Activated T-cell treated with anti-CD3 and anti-CD28 coated beads, Interleukin-2, amount 50 U/mL, for 4 hours (primary cell): ENCODE measurements around the gene NPBWR2. TPM values are rescaled to one million over a fixed set of nuclear protein-coding genes. Genes with fewer than 3 reads are reported as not detected.

Experiments
- ATAC-seq, 2 donors: fragments of 200-7000 bp; cut with Tn5 transposase; one replicate each; pipeline ENCODE4 v1.10.0; 2021
- DNase-seq: peaks from one replicate; pipeline ENCODE4 v3.0.0-alpha.2; 2020
- H3K27me3 Mint-ChIP-seq: one replicate; pipeline ENCODE4 v1.8.0; 2021; ENCODE audit warnings: low read depth, mixed read lengths
- H3K36me3 Mint-ChIP-seq: one replicate; pipeline ENCODE4 v1.8.0; 2022; ENCODE audit warnings: mixed read lengths; ENCODE audit not compliant: insufficient read depth
- H3K4me1 Mint-ChIP-seq: one replicate; pipeline ENCODE4 v1.8.0; 2021; ENCODE audit warnings: low read depth, mixed read lengths
- H3K4me3 Mint-ChIP-seq: one replicate; pipeline ENCODE4 v1.8.0; 2021; ENCODE audit warnings: mild to moderate bottlenecking, moderate library complexity, mixed read lengths
- H3K9me3 Mint-ChIP-seq: one replicate; pipeline ENCODE4 v1.8.0; 2021; ENCODE audit warnings: mixed read lengths
- total RNA-seq, 3 donors: library from RNA; stranded (reverse); gene quantifications; one replicate each; pipeline ENCODE4 v1.2.1, GENCODE V29; 2021

NPBWR2 gene
- total RNA-seq, 3 donors from 2014 or later = not detected

GRCh38 chr20:64053841-64054661 is 53.3 kb downstream of the NPBWR2 start:
- no peak overlapping the region for H3K4me3 Mint-ChIP-seq
- no peaks in the 10 kb centered on the region for H3K9me3 Mint-ChIP-seq
- H3K36me3 Mint-ChIP-seq = no peaks in the 10 kb centered on the region
- ATAC-seq (no peak), DNase-seq (no peak)
- H3K4me1 Mint-ChIP-seq = peaks cover 15% of the 10 kb centered on the region
- peaks cover 37% of the 10 kb centered on the region for H3K27me3 Mint-ChIP-seq

Other genes starting within 250 kb of the NPBWR2 start
- gene ABHD16B, start 246.1 kb downstream of the NPBWR2 start, total RNA-seq = not detected
- gene TPD52L2, start 242.3 kb downstream of the NPBWR2 start, total RNA-seq = 10 to 100 TPM; 87.4 to 95.0 (median 89.3) TPM
- gene DNAJC5, start 212.4 kb downstream of the NPBWR2 start, total RNA-seq = 10 to 100 TPM; 37.2 to 38.5 (median 37.8) TPM
- gene UCKL1, start 151.1 kb downstream of the NPBWR2 start, total RNA-seq = 10 to 100 TPM; 48.8 to 59.4 (median 56.6) TPM
- 10 to 100 TPM; 19.8 to 21.0 (median 20.2) TPM for gene ZNF512B, start 137.6 kb downstream of the NPBWR2 start, total RNA-seq
- 10 to 100 TPM; 14.6 to 17.4 (median 16.8) TPM for gene SAMD10, start 127.9 kb downstream of the NPBWR2 start, total RNA-seq
- gene PRPF6, start 126.4 kb downstream of the NPBWR2 start, total RNA-seq = 100 to 1,000 TPM in 1 of 3 donors, 10 to 100 TPM in 2; 95.9 to 101 (median 98.7) TPM
- gene C20orf204, start 71.4 kb downstream of the NPBWR2 start, total RNA-seq = 1 to 10 TPM; 2.6 to 3.9 (median 3.2) TPM
- gene SOX18, start 57.9 kb downstream of the NPBWR2 start, total RNA-seq = under 1 TPM; 0.13 to 0.24 (median 0.24) TPM
- gene TCEA2, start 44.4 kb downstream of the NPBWR2 start, total RNA-seq = 10 to 100 TPM; 10.5 to 17.3 (median 11.5) TPM
- gene RGS19, start 28.0 kb downstream of the NPBWR2 start, total RNA-seq = 10 to 100 TPM; 41.7 to 49.0 (median 47.0) TPM
- under 1 TPM in 2 of 3 donors, not detected in 1; 0.05 to 0.11 TPM for gene OPRL1, start 27.5 kb downstream of the NPBWR2 start, total RNA-seq
- under 1 TPM; 0.30 to 0.47 (median 0.38) TPM for gene LKAAEAR1, start 23.2 kb downstream of the NPBWR2 start, total RNA-seq
- not detected for gene MYT1, start 56.9 kb upstream of the NPBWR2 start, total RNA-seq
- gene PCMTD2, start 148.2 kb upstream of the NPBWR2 start, total RNA-seq = 10 to 100 TPM; 20.4 to 24.4 (median 21.2) TPM